GM18499 (cell line): ENCODE results near the gene AFF2.
"Not testable (repeated sequence)": the region's sequence is repeated elsewhere in the genome, so short reads cannot be mapped to it uniquely, and the experiment has no call there.

Experiments used
- ATAC-seq: cut with Tn5 transposase; IDR thresholded peaks from one replicate; pipeline ENCODE4 v1.9.1; 2021; ENCODE audit warnings: moderate number of reproducible peaks; ENCODE audit not compliant: insufficient read depth, unreplicated experiment

Gene AFF2

DNA sequence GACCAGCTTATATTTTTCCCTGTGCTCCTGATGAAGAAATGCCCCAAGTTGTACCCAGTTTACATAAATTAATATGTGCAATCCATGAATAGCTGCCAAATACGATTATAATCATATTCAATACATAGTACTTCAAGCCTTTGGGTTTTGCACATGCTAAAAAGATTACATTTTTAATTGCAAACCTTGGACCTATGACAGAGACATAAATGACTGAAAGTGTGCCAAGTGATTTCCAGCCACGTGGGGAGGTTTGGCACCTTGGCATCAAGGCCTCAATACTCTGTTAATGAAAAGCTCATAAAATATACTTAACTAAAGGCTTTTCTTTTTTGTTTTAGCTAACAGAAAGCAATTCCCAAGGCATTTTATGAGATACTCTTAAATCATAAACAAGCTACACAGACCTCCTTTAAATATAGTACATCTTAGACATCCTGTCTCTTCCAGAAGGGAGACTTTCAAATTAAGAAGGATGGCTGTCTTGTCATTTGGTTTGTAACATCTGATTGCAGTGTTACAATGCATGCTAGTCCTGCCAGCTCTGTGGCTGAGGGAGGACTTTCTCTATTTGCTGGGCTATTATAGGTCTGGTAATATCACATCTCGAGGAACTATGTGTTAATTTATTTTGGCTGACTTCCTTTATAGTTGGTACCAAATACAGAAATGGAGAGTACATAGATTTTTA is 404.1 kb downstream of the AFF2 start:
- no peak for ATAC-seq

DNA sequence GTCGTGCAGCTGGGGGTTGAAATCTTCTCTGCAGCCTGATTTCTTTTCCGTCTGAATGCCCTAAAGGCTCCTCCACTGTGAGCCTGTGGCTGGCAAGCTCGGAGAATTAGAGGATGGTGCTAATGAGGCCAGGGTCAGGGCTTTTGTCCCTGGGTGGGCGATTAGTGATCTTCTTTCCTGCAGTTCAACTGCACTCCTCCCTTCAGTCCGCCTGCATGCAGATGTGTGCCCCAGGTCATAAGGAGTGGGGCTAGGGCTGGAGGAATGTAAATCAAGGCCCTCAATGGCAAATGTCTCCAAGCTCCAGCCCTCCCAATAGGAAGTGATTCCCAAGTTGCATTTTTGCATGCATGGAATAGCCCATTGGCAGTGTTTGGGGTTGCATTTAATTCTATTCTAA is 405.0 kb downstream of the AFF2 start:
- no peak for ATAC-seq

DNA sequence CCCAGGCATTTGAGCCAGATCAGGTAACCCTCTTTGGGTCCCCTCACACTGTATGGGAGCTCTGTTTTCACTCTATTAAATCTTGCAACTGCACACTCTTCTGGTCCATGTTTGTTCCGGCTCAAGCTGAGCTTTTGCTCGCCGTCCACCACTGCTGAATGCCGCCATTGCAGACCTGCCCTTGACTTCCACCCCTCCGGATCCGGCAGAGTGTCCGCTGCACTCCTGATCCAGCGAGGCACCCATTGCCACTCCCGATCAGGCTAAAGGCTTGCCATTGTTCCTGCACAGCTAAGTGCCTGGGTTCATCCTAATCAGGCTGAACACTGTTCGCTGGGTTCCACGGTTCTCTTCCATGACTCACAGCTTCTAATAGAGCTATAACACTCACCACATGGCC is 406.2 kb downstream of the AFF2 start:
- not testable (repeated sequence) for ATAC-seq

DNA sequence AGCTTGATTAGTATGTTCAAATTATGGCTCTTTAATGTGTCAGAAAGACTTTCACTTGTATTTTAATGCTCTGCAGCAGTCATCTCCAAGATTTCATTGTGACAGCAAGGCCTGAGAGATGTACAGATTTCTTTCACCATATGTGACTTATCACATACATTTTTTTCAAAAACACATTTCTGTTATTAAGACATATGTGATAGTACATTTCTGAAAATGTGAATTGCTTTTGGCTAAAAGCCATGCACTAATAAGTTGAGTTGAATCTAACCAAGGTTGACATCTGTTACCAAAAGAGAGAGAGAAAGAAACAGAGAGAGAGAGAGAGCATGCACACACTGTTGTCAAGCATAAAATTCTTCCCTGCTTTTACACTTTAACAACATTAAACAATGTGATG is 409.3 kb downstream of the AFF2 start:
- ATAC-seq = no peak

DNA sequence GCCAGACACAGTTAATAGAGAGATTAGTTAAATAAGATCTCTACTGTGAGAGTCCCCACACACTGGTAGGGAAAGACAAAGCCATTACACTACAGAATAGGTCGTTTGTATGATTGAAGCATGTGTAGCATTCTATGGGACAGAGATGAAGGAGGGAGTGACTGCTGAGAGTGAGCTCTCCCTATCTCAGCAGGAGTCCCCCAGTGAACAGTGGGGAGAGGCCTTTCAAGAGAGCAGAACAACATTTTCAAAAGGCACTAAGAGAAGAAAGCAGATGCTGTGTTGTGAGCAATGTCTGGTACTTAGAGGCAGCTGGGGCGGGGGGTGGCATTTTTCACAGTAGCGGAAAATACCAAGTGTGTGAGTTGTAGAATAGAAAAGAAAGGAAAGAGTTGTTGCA is 413.6 kb downstream of the AFF2 start:
- ATAC-seq = no peak

DNA sequence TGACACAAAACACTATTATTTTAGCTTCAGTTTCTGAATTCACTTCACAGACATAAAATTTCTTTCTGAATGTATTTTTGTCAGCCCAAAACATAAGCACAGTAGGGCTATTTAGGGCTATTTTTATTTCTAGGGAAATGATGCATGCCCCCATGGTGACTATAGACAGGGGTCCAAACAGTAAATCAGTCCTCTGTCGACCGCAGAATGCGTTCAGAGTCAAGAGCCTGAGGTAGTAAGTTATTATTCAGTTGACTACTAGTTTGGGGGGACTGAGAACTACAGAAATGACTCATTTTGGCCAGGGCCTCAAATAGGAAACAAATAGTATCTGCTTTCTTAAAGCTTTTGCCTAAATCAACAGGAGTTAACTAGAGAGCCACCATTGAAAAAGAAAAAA is 414.4 kb downstream of the AFF2 start:
- peak; percentile 71 for ATAC-seq

DNA sequence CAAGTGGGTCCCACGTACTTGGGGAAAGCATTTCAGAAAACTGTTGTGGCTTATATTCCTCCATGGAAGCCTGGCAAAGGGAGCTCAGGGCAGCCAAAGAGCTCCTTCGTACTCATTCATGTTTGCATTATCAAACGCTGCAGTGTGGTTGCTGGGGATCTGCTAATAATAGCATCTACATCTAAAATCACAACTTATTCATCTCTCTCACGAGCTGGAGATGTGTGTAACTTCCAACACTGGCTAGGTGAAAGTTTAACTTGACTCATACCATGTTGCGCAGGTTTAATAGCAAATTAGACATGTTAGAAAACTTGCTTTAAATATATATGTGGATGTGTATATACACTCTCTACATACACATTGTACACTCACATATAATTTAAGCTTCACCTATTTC is 415.1 kb downstream of the AFF2 start:
- ATAC-seq = no peak

DNA sequence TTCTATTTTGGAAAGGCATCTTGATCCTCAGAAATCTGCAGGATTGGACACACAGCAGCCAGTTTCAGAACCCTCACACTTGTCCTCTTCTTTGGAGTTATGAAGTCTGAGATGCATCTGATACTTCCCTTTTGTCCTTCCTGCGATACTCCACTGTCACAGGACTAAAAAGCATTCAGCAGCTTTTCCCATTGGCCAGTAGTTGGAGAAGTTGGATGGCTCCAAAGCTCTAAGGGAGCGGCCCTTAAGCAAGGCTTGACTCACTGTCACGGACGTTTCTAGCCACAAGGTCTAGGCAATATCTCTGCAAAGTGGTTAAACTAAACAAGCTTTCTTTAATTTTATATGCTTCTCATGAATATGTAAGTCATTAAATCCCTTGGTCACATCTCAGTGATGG is 417.0 kb downstream of the AFF2 start:
- no peak for ATAC-seq

DNA sequence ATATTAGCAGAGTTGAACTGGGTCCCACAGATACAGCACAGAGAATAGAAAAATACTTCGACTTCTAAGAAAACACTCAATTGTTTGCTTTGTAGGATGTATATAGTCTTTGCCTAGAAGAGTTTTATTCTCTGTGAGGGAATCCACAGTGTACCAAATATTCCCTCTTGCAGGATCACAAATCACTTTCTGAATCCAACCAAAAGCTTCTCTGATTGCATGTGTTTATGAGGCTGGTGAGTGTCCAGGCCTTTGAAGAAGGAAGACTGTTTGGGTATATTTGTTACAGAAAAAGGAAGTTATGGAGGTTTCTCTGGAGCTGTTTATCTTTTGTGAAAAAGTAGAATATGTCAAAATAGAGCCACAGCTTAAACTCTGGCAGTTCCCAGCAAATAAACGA is 423.2 kb downstream of the AFF2 start:
- no peak for ATAC-seq

DNA sequence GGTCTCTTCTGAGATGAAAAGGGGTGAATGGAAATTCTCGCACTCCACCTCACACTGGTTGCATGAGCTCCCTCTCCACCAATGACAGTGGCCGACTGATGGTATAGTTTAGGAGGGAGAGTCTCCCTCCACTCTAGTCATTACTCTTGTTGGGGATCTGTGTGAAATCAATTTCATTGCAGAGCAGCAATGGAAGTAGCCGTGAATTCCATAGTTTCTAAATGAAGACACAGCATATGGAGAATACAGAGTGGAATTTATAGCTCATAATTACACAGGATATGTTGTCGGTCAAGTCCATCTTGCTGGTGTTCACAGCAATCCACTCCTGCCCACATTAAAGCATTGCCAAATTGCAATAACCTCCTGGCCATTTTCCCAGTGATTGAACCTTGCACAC is 426.0 kb downstream of the AFF2 start:
- ATAC-seq = no peak

DNA sequence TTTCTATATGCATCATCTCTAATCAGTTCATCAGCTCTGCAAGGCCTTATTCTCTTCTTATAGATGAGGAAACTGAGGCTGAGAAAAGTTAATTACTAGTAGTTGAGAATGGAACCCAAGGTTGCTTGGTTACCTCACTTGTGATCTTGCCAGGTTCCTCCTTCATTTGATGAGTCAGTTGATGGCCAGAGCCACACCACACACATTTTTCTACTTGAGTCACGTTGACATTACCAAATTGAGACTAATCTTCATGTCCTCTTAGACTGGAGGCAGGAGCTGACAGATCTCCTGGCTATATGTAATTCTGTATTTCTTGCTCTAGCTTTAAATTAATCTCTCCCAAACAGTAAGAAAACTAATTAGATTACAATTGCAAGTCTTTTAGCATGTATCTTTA is 428.4 kb downstream of the AFF2 start:
- ATAC-seq = no peak

DNA sequence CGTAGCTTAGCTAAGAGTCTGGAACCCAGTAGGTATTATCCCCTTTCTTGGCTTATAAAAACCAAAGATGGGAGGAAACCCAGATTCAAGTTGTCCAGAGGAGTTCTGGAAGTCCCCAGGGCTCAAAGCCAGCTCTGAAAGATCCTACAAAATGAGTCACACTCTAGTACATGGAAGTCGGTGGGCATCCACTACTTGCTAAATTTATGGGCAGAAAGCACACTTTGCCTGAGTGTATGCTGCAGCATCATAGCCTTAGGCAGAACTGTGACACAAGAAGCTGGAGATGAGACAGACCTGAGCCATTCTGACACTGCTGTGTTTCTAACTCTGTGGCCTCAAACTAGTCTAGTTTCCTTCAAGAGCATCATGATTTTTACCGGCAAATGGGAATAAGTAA is 429.3 kb downstream of the AFF2 start:
- ATAC-seq = no peak

DNA sequence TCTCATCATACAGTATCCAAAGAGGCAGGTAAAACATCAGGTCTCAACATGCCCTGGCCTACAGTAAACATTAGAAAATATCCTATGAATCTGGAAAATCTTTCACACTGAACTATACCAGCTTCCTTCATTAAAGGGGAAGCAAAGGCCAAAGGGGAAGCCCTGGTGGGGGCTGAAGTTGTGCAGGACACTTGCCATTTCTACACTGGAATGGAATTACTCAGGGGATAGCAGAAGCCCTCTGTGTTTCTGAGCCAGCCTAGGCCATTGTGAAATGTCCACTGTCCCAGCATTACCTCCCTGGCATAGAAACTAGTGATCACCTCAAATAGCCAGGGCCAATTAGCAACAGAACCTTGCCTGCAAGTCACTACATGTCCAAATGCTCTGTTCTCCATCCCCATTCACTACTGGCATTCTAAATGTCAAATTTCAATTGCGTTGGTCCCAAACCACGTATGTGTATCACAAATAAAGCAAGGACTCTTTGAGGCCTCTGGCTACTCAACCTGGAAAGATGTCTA is 429.9 kb downstream of the AFF2 start:
- no peak for ATAC-seq

DNA sequence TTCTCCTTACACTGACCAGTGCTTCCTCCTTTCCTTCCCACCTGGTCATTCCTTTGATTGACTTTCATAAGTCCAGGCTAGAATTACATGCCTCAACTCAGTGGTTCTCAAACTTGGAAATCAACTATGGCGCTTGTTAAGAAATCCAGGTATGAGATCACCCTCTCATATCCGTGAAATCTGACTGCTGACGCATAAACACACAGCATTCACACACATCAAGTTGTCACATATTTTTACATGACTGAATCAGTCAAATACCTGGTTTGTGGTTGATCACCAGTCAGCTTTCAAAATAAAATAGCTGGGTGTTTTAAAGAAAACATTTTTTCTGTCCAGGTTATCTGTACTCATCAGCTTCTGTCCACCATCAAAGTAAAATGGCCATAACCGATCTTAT is 433.5 kb downstream of the AFF2 start:
- ATAC-seq = no peak

DNA sequence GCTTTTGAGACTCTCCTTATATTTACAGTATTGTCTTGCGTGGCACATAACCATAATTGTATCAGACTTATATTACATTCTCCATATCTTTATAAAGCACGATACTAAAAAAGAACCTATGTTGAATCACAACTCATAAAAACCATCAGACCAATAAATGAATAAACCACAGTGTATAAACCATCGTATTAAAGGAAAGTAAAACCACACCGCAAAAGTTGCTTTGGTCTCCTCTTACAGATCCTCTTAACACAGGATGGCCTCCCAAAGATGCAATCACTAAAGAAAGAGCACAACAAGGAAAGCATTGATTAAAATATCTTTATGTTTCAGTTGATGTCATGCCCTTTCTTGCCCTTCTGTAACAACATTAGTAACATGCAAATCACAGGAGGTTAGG is 437.9 kb downstream of the AFF2 start:
- no peak for ATAC-seq

DNA sequence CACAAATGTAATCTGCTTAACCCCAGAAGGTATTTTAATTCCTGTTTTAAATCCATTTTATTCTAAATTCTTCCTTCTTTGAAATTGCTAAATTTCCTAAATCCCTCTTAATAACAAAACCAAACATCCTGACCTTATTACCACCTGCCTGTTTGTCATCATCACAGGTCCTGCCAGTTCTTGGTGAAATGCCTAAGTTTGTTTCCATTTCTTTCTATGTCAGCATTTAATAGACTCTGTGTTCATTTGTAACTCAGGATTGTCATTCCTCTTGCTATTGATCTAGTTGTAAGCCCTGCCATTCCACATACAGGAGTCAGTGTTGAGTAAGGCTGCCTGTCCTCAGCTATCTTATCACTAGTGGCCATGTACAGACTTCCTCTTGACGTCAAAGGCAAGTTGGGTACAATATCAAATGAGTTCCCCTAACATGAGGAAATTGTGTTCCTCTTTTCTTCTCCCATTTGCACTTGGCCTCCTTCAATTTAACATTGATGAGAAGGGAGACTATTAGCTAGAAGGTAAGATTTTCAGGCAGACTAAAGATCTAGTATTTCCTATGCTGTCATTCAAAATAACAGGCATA is 440.1 kb downstream of the AFF2 start:
- no peak for ATAC-seq

DNA sequence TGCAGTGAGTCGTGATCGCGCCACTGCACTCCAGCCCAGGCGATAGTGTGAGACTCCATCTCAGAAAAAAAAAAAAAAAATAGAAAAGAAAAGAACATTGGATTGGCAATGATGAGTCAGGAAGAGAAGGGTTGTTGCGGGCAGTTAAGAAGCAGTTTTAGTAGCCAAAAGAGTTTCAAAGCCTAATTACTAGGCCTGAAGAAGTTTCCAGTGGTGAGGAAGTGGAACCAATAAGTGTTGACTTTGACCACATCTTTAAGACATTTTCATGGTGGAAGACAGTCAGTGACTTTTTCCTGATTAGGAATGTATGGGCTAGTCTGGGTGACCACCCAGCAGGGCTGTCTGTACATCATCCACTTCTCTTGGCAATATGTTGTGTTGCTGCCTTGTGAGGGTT is 442.3 kb downstream of the AFF2 start:
- ATAC-seq = no peak

DNA sequence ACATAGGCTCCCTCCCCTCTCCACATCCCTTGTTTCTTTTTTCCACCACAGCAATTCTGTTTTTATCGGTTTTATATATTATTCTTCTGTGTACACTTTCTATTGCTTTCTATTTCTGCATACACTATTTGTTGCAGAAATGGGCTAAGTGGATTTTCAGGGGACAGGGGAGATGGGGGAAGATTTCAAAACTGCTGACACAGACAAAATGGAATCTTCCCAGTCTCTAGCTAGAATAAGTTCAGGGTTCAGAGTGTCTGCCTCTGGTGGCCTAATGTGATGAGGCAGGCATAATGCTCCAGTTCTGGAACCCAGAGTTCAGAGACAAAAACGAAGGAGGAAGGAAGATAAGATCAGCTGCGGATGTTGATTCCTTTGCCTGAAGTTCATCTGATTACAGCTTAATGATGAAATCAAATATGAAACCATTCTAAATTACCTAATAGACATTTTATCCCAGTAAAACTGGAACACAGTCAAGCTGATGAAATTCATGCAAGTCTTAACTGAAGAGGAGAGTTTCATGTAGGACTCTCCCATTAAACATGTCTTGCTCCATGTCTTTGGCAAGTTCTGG is 447.1 kb downstream of the AFF2 start:
- no peak for ATAC-seq

DNA sequence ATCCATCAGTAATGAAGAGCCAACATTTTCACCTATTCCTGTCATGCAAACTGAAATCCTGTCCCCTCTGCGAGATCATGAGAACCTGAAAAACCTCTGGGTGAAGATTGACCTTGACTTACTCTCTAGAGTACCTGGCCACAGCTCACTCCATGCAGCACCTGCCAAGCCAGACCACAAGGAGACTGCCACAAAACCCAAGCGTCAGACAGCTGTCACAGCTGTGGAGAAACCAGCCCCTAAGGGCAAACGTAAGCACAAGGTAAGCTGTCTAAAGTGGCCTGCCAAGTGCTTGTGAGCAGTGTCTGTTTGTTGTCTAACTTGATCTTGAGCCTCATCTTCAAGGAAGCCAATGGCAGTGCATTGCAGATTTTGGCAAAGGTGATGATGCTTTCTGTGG is 455.9 kb downstream of the AFF2 start:
- no peak for ATAC-seq

DNA sequence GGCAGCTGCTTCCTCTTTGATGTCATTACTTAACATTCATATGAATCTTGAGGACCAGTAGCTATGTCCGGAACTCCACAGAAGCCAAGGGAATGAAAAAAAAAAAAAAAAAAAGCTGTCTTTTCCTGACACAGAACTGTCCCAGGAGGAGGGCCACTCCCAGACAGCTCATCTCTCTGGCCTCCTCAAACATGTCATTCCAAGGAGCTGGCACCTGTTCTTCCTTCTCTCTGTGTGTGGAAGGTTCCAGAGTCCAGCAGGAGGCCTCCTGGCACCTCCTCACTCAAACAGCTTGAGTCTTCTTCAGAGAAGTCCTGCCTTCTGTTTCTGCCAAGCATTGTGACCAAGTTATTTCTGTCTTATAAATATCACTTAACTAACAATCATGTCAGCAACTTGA is 458.5 kb downstream of the AFF2 start:
- no peak for ATAC-seq

DNA sequence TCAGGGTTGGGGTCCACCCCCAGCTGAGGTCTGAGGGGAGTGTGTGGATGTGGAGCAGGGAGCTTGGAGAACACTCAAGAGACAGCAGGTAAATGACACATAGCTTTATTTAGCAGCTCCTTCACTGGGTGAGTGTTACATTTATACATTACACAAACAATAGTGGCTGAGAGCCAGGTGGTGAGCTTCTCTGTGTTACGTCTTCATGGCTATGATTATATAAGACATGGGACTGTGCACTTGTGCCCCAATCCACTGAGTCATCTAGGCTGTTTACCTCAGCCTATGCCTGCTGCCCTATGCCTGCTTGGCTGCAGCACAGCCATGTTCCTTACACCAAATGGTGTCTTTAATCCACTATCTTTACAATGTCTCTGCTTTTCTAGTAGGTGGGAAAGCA is 459.6 kb downstream of the AFF2 start:
- no peak for ATAC-seq

DNA sequence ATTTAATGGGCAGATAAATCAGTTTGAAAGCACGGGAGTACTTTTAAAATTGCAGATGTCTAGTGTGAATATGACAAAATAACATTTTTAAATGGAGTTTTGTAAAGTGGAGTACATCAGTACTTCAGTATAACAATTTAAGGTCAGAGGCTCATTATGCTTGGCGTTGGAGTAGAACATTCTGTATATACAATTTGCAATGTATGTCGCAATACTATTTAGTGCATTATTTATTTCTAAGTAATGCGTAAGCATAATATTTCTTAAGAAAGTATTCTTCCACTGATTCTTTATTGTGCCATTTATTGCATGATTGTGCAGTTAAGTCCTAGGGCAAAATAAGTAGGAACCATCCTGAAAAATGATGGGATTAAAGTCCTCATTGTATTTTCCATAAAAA is 461.6 kb downstream of the AFF2 start:
- ATAC-seq = no peak
